ENCODE data around the gene LCORL. TPM values are rescaled to one million over a fixed set of nuclear protein-coding genes. Genes with fewer than 3 reads are reported as not detected.

Gene LCORL
- total and polyA plus RNA-seq, 2 donors from 2014 or later: 2.8 to 13.7 TPM

- H3K9ac ChIP-seq (ENCODE audit: low read length in 3 of 3): peak overlapping the region; percentile 51 to 84 (median 76)
- H3K36me3 ChIP-seq (ENCODE audit: control insufficient read depth in 2 of 3, insufficient read depth in 3 of 3, low read length in 3 of 3): no peaks in the 10 kb centered on the region
- H3K27ac ChIP-seq (ENCODE audit: low read depth in 2 of 2, low read length in 2 of 2): peak overlapping the region; percentile 87 to 92
- peak overlapping the region; percentile 71 to 90 (median 78) for H3K4me3 ChIP-seq (ENCODE audit: low read length in 3 of 3)
- DNase-seq (no peak), FAIRE-seq (no peak)
- intact Hi-C loops (cut with DNase I): no loop called here
- no peaks in the 10 kb centered on the region for H3K27me3 ChIP-seq (ENCODE audit: control insufficient read depth, insufficient read depth, low read length)
- TF ChIP-seq CTCF (IDR thresholded peaks at IDR 0.05; ENCODE audit: borderline replicate concordance, extremely low read depth, insufficient read depth): no peak
- H3K9me3 ChIP-seq (ENCODE audit: control insufficient read depth in 2 of 3, insufficient read depth in 1 of 3, low read length in 3 of 3): no peaks in the 10 kb centered on the region
- no peaks in the 10 kb centered on the region for H3K4me1 ChIP-seq (ENCODE audit: control insufficient read depth in 2 of 3, insufficient read depth in 2 of 3, low read depth in 1 of 3, low read length in 3 of 3)
These were observed 1.1 kb upstream of the LCORL start for GRCh38 chr4:18022572-18023050.

- Histone ChIP-seq H3K27me3 (ENCODE audit: control insufficient read depth, insufficient read depth, low read length) (no peaks in the 10 kb centered on the region), H3K36me3 (ENCODE audit: control insufficient read depth in 2 of 3, insufficient read depth in 3 of 3, low read length in 3 of 3) (no peaks in the 10 kb centered on the region), H3K4me1 (ENCODE audit: control insufficient read depth in 2 of 3, insufficient read depth in 2 of 3, low read depth in 1 of 3, low read length in 3 of 3) (no peaks in the 10 kb centered on the region), H3K9ac (ENCODE audit: low read length in 3 of 3) (peak overlapping the region in 1 of 3 donors; percentile 76), H3K9me3 (ENCODE audit: control insufficient read depth in 2 of 3, insufficient read depth in 1 of 3, low read length in 3 of 3) (no peaks in the 10 kb centered on the region), H3K27ac (ENCODE audit: low read depth in 2 of 2, low read length in 2 of 2) (peak overlapping the region; percentile 87 to 92), H3K4me3 (ENCODE audit: low read length in 3 of 3) (peak overlapping the region; percentile 71 to 90 (median 78))
- FAIRE-seq: no peak
- intact Hi-C loops (cut with DNase I): no loop called here
- TF ChIP-seq CTCF (IDR thresholded peaks at IDR 0.05; ENCODE audit: borderline replicate concordance, extremely low read depth, insufficient read depth): no peak
- no peak for DNase-seq
These were observed 160 bp downstream of the LCORL start for GRCh38 chr4:18021470-18021719.

GRCh38 chr4:18020671-18021469 lies 685 bp downstream of the LCORL start:
- no peak for TF ChIP-seq CTCF (IDR thresholded peaks at IDR 0.05; ENCODE audit: borderline replicate concordance, extremely low read depth, insufficient read depth)

More at GRCh38 chr4:18020671-18021469, 685 bp downstream of the LCORL start:
- H3K4me3 ChIP-seq (ENCODE audit: low read length in 3 of 3): peak overlapping the region; percentile 87 to 97 (median 90)
- peak overlapping the region; percentile 87 to 92 for H3K27ac ChIP-seq (ENCODE audit: low read depth in 2 of 2, low read length in 2 of 2)
- H3K9me3 ChIP-seq (ENCODE audit: control insufficient read depth in 2 of 3, insufficient read depth in 1 of 3, low read length in 3 of 3): no peaks in the 10 kb centered on the region
- no peaks in the 10 kb centered on the region for H3K4me1 ChIP-seq (ENCODE audit: control insufficient read depth in 2 of 3, insufficient read depth in 2 of 3, low read depth in 1 of 3, low read length in 3 of 3)
- intact Hi-C loops (cut with DNase I): no loop called here
- no peaks in the 10 kb centered on the region for H3K36me3 ChIP-seq (ENCODE audit: control insufficient read depth in 2 of 3, insufficient read depth in 3 of 3, low read length in 3 of 3)
- H3K27me3 ChIP-seq (ENCODE audit: control insufficient read depth, insufficient read depth, low read length): no peaks in the 10 kb centered on the region
- peak; percentile 82 to 93 (median 88) for DNase-seq
- H3K9ac ChIP-seq (ENCODE audit: low read length in 3 of 3): peak overlapping the region; percentile 29 to 95 (median 76)
- FAIRE-seq: no peak
